ENCODE results near the gene NQO2.

- TF ChIP-seq CTCF (IDR thresholded peaks at IDR 0.05) (no peak), POLR2AphosphoS5 (IDR thresholded peaks at IDR 0.05) (no peak)
Observed at GRCh38 chr6:2998998-2999617, 586 bp upstream of the NQO2 start.

Data from prostate gland (tissue), 2 donors.